K562 (cell line): Measurements from ENCODE around the gene APOA1.

ENCODE experiments used
- ELF4 ChIP-seq: fragments of 450-650 bp; formaldehyde crosslinking; IDR thresholded peaks from 2 replicates; pipeline ENCODE4 v1.4.0; 2022; ENCODE audit warnings: missing genetic modification characterization
- FUS ChIP-seq: fragments of 200-400 bp; formaldehyde crosslinking; optimal IDR thresholded peaks from 2 replicates; pipeline ENCODE3; 2017; ENCODE audit warnings: low read depth, low read length
- JUN ChIP-seq, 2 experiments: sonication (generic) in 1 of 2; formaldehyde crosslinking in 1 of 2; IDR thresholded peaks; 2 replicates each; pipeline versions ENCODE4 v1.6.1 to v1.8.0; 2012 to 2022; ENCODE audit warnings: borderline replicate concordance in 2 of 2, mild to moderate bottlenecking in 2 of 2, improper control_type of control experiment in 1 of 2, low read depth in 1 of 2, low read length in 1 of 2, missing genetic modification reagents in 1 of 2
- MYBL2 ChIP-seq, 2 experiments: fragments of 450-650 bp in 1 of 2; sonication (generic) in 1 of 2; formaldehyde crosslinking in 1 of 2; IDR thresholded peaks; 2 replicates each; pipeline versions ENCODE4 v1.6.1 to v1.8.1; 2017 to 2022; ENCODE audit warnings: borderline replicate concordance in 1 of 2, inconsistent platforms in 1 of 2, low read depth in 1 of 2, mild to moderate bottlenecking in 1 of 2, missing genetic modification reagents in 1 of 2, moderate library complexity in 1 of 2
- TF ChIP-seq, protein P1 (sequence below): sonication (generic); formaldehyde crosslinking; IDR thresholded peaks from 2 replicates; pipeline ENCODE4 v1.8.0; 2022; ENCODE audit warnings: mild to moderate bottlenecking, missing genetic modification reagents

DNA sequence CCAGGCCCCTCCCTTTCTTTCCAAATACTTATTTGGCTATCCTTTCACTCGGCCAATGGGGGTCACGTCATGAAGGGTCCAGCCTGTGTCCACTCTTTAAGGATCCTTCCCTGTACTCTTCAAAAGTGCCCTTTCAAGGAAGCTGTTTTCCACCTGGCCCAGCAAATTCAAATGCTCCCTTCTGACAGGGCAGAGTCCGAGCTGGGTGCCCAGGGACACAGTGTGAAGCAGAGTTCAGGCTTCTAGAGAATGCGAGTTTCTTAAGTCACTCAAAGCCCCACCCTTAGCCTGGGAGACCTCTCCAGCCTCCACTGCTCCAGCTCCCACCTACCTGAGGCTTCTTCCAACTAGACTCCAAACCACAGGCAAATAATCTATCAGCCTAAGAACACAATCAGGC is 5.5 kb upstream of the APOA1 start:
- TF ChIP-seq JUN (IDR thresholded peaks at IDR 0.05; ENCODE audit: borderline replicate concordance, low read depth, low read length) = no peak
- TF ChIP-seq JUN (CRISPR knock-in tag; IDR thresholded peaks at IDR 0.05; ENCODE audit: borderline replicate concordance) = no peak
- TF ChIP-seq MYBL2 (IDR thresholded peaks at IDR 0.05; ENCODE audit: low read depth) = no peak
- TF ChIP-seq MYBL2 (CRISPR knock-in tag; IDR thresholded peaks at IDR 0.05; ENCODE audit: borderline replicate concordance) = no peak
- TF ChIP-seq ELF4 (CRISPR knock-in tag) = no peak
- TF ChIP-seq, protein P1, sequence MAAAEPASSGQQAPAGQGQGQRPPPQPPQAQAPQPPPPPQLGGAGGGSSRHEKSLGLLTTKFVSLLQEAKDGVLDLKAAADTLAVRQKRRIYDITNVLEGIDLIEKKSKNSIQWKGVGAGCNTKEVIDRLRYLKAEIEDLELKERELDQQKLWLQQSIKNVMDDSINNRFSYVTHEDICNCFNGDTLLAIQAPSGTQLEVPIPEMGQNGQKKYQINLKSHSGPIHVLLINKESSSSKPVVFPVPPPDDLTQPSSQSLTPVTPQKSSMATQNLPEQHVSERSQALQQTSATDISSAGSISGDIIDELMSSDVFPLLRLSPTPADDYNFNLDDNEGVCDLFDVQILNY (CRISPR knock-in tag) = no peak
- no peak for TF ChIP-seq FUS
